Cardiac fibroblast (primary cell): Measurements from ENCODE around the gene MYO9A.

ENCODE experiments used
- DNase-seq, 2 donors: peaks; one replicate each; pipeline versions ENCODE4 v3.0.0 to v3.0.0-alpha.2; 2010; ENCODE audit warnings: low read depth in 2 of 2
- H3K4me3 ChIP-seq, 2 donors: replicated peaks in 1 of 2; 1 replicate in 1 of 2; 2 replicates in 1 of 2; pipeline ENCODE4 v1.5.1; 2011; ENCODE audit warnings: low read depth in 2 of 2, low read length in 2 of 2, mild to moderate bottlenecking in 2 of 2, moderate library complexity in 1 of 2
- TF ChIP-seq, protein P1 (sequence below): IDR thresholded peaks from one replicate; pipeline ENCODE4 v1.5.1; 2011; ENCODE audit warnings: low read depth, mild to moderate bottlenecking, low read length, inconsistent platforms

The MYO9A gene

DNA sequence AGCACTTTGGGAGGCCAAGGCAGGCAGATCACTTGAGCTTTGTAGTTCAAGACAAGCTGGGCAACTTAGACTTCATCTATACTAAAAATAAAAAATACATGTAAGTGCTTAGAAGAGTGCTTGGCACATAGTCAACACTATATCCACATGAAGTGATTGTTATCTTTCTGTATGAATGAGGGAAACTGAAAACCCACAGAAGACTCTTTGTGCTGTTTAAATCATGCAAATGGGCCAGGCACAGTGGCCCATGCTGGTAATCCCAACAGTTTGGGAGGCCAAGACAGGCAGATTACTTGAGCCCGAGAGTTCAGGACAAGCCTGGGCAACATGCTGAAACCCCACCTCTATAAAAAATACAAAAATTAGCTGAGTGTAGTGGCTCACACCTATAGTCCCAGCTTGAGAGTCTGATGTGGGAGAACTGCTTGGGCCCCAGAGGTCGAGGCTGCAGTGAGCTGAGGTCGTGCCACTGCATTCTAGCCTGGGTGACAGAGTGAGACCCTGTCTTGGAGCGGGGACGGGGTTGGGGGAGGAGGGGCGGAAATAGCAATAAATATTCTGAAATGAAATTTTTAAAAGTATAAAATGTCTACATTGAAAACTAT lies 177.9 kb downstream of the MYO9A start:
- TF ChIP-seq, protein P1, sequence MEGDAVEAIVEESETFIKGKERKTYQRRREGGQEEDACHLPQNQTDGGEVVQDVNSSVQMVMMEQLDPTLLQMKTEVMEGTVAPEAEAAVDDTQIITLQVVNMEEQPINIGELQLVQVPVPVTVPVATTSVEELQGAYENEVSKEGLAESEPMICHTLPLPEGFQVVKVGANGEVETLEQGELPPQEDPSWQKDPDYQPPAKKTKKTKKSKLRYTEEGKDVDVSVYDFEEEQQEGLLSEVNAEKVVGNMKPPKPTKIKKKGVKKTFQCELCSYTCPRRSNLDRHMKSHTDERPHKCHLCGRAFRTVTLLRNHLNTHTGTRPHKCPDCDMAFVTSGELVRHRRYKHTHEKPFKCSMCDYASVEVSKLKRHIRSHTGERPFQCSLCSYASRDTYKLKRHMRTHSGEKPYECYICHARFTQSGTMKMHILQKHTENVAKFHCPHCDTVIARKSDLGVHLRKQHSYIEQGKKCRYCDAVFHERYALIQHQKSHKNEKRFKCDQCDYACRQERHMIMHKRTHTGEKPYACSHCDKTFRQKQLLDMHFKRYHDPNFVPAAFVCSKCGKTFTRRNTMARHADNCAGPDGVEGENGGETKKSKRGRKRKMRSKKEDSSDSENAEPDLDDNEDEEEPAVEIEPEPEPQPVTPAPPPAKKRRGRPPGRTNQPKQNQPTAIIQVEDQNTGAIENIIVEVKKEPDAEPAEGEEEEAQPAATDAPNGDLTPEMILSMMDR: no peak
- no peak overlapping the region for H3K4me3 ChIP-seq
- no peak for DNase-seq

DNA sequence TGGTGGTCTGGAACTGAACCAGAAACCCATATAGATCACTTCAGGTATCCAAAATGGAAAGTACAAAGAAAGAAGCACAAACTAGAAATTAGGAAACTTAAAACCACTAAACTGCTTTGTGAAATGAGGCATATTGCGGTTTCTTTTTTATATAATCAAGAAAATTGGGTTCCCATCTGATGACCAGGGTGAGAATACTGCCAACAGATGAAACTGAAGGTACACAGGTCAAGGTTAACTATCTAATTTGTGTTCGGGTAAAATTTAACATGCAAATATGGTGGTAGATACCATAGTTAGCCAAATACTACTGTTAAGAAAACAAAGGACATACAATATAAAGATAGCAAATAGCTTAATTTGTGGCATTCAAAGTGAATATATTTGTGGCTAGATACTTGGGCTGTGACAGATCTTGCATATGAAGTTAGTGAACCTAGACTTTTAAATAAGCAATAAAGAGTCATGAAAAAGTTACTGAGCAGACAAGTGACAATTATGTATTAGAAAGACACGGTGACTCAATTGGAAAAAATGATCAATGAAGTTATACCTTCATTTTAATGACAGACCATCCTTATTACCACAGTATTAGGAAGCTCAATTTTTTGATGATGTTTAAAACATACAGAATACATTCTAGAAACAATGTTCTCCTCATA lies 180.2 kb downstream of the MYO9A start:
- DNase-seq: no peak
- H3K4me3 ChIP-seq: no peak overlapping the region
- TF ChIP-seq, protein P1: no peak

DNA sequence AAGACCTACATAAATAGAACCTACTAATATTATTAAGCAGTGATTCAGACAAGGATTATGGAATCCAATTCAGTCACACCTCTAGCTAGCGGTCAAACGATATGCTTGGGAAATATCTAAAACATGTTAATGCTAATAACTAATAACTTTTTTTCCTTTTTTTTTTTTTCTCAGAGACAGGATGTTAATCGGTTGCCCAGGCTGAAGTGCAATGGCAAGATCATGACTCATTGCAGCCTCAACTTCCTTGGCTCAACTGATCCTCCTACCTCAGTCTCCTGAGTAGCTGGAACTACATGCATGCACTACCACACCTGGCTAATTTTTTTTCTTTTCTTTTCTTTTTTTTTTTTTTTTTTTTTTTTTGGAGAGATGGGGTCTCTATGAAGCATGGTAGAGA lies 183.5 kb downstream of the MYO9A start:
- H3K4me3 ChIP-seq: no peak overlapping the region
- DNase-seq: no peak

DNA sequence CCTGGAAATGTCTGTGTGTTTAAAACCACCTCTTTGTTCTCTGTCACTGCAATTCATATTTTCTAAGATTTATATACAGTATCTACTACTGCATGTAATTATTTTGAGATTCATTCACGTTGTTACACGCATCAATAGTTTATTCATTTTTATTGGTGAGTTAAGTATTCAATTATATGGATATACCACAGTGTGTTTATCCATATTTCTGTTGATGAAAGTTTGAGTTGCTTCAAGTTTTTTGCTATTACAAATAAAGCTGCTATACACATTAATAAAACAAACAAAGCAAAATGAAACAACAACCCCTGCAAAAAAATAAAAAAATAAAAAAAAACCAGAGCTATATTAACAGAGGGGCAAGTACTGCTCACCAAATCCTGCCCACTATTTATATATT lies 185.3 kb downstream of the MYO9A start:
- TF ChIP-seq, protein P1: no peak
- H3K4me3 ChIP-seq: no peak overlapping the region
- DNase-seq: no peak

More for the DNA sequence above, 183.5 kb downstream of the MYO9A start:
- TF ChIP-seq, protein P1: no peak

DNA sequence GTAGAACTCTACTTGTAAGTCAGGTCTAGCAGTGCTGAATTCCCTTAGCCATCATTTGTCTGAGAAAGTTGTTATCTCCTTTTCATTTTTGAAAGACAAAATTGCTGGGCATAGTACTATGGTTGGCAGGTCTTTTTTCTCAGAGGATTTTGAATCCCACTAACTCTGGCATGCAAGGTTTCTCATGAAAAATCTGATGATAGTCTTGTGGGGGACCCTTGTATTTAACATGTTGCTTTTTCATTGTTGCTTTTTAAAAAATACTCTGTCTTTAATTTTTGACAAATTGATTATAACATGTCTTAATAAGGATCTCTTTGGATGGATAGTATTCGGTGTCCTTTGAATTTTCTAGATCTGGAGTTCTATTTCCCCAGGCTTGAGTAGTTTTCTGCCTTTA lies 186.7 kb downstream of the MYO9A start:
- no peak overlapping the region for H3K4me3 ChIP-seq
- TF ChIP-seq, protein P1: no peak
- DNase-seq: no peak

DNA sequence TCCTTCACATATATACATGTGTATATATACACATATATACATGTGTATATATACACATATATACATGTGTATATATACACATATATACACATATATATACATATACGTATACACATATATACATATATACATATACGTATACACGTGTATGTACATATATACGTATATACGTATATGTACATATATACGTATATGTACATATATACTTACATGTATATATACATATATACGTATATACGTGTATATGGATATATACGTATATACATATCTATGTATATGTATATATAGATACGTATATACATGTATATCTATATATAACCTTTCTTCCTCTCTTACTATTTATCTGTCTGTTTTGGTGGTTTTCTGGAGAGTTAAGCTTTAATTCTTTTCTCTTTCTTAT lies 192.8 kb downstream of the MYO9A start:
- no peak overlapping the region for H3K4me3 ChIP-seq
- no peak for DNase-seq
- TF ChIP-seq, protein P1: no peak

DNA sequence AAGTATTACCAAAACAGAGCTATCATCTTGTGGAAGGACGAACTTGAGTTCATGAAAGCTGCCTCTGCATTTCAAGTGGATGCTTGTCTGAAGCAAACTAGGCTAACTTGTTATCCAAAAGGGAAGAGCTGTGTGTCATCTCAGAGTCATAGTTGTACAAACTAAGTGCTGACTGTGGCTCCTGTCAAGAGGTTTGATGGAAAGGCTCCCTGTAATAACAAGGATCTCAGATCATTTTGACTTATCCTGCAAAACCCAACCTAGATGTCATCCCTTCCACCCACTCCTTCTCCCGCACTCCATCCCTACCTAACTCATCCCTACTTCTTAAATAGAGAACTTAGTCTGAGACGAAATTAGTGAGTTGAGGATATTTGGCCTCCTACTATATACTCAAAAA lies 196.8 kb downstream of the MYO9A start:
- TF ChIP-seq, protein P1: no peak
- H3K4me3 ChIP-seq: no peak overlapping the region
- no peak for DNase-seq
